Measurements from ENCODE around the gene KLHL40.

- TF ChIP-seq POLR2A (IDR thresholded peaks at IDR 0.05) (no peak), CTCF (IDR thresholded peaks at IDR 0.05) (no peak), EP300 (IDR thresholded peaks at IDR 0.05) (no peak)
Measured at GRCh38 chr3:42666022-42666421, 19.3 kb upstream of the KLHL40 start.

All from suprapubic skin (tissue), 3 donors.